ENCODE results near the gene FGF18.

DNA sequence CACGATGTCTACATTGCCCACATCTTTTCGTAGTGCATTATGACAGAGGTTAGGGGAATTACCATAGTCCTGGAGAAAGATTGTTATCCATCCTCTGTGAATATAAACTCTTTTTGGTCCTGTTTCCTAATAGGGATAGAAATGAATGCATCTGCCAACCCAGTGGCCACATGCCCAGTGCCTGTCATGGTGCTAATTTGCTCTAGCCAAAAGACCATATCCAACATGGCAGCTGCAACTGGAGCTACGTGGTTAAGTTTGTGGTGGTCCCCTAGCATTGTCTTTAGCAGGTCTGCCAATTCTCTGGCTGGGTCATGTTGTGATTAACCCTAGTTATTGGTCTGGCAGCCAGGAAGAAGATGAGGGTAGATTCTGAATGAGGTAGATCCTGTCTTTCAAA is 87.5 kb downstream of the FGF18 start:
- TF ChIP-seq EZH2phosphoT487 (IDR thresholded peaks at IDR 0.05; ENCODE audit: insufficient read depth, low read depth): no peak
- TF ChIP-seq EZH2 (IDR thresholded peaks at IDR 0.05; ENCODE audit: insufficient read depth, poor library complexity, severe bottlenecking): no peak

All from GM23248 (cell line).